NCI-H82 (cell line): ENCODE data around the gene HMG20B.

Experiments used
- DNase-seq: peaks from one replicate; lab custom pipeline; 2025; lab: John Stamatoyannopoulos, UW

HMG20B gene

GRCh38 chr19:3585301-3586126 lies 12.8 kb downstream of the HMG20B start, which contains the start of gene GIPC3:
GIPC3 (plus strand) TSS chr19:3585478; CDS start chr19:3585598, 120 bp downstream.
- no peak for DNase-seq

- peak; percentile 48 for DNase-seq
Measured at GRCh38 chr19:3586127-3586626, 13.4 kb downstream of the HMG20B start.

- no peak for DNase-seq
Measured at GRCh38 chr19:3586707-3587346, 14.1 kb downstream of the HMG20B start.

GRCh38 chr19:3589439-3589838 lies 16.7 kb downstream of the HMG20B start:
- DNase-seq = no peak

GRCh38 chr19:3589949-3590348 lies 17.2 kb downstream of the HMG20B start:
- no peak for DNase-seq

- DNase-seq = no peak
Measured at GRCh38 chr19:3590991-3591659, 18.4 kb downstream of the HMG20B start.

GRCh38 chr19:3591876-3592613 lies 19.3 kb downstream of the HMG20B start:
- no peak for DNase-seq

- no peak for DNase-seq
Measured at GRCh38 chr19:3593156-3593555, 20.4 kb downstream of the HMG20B start.

- DNase-seq = no peak
Measured at GRCh38 chr19:3595521-3596061, 22.8 kb downstream of the HMG20B start.

GRCh38 chr19:3599776-3600187 lies 27.0 kb downstream of the HMG20B start:
- DNase-seq = no peak

- no peak for DNase-seq
Measured at GRCh38 chr19:3601021-3601420, 28.3 kb downstream of the HMG20B start.

GRCh38 chr19:3603121-3603811 lies 30.5 kb downstream of the HMG20B start:
- no peak for DNase-seq

- DNase-seq = no peak
Measured at GRCh38 chr19:3604227-3604986, 31.7 kb downstream of the HMG20B start.

GRCh38 chr19:3604987-3605343 lies 32.2 kb downstream of the HMG20B start:
- no peak for DNase-seq

- no peak for DNase-seq
Measured at GRCh38 chr19:3605361-3605760, 32.6 kb downstream of the HMG20B start.

- no peak for DNase-seq
Measured at GRCh38 chr19:3605770-3606169, 33.0 kb downstream of the HMG20B start.

- DNase-seq = peak; percentile 20
Measured at GRCh38 chr19:3606174-3606689, 33.5 kb downstream of the HMG20B start.

- DNase-seq = peak; percentile 69
Measured at GRCh38 chr19:3606690-3607289, 34.0 kb downstream of the HMG20B start, which contains the start of gene TBXA2R. TBXA2R (minus strand) TSS chr19:3606875; CDS start chr19:3600634, 6,241 bp downstream.

- DNase-seq = peak; percentile 31
Measured at GRCh38 chr19:3607303-3608078, 34.7 kb downstream of the HMG20B start.
